ENCODE results near the gene CDH6.

CDH6 gene

DNA sequence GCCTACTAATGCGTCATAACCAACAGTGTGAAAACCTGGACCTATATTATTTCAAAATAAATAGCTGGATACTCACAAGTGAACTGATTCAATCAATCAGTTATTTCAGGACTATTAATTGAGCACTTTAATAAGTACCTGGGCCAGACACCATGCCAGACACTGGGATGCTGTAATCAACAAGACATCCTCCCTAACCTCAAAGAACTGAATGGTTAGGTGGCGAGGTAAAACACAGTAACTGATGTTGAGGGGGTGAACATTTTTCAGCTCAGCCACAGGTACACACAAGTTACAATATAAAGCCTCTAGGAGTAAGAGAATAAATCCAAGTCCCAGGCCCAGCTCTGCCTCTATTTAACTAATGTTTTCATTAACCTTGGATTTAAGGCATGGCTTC is 24.0 kb downstream of the CDH6 start:
- H3K4me1 Mint-ChIP-seq (ENCODE audit: low read depth) = no peaks in the 10 kb centered on the region
- no peak overlapping the region for H3K4me3 Mint-ChIP-seq
- no peaks in the 10 kb centered on the region for H3K36me3 Mint-ChIP-seq
- no peaks in the 10 kb centered on the region for H3K9me3 Mint-ChIP-seq (ENCODE audit: low read depth)
- no peaks in the 10 kb centered on the region for H3K27me3 Mint-ChIP-seq
- H3K27ac Mint-ChIP-seq = no peak overlapping the region

- H3K36me3 Mint-ChIP-seq = no peaks in the 10 kb centered on the region
- no peaks in the 10 kb centered on the region for H3K4me1 Mint-ChIP-seq (ENCODE audit: low read depth)
- no peaks in the 10 kb centered on the region for H3K27me3 Mint-ChIP-seq
- no peaks in the 10 kb centered on the region for H3K9me3 Mint-ChIP-seq (ENCODE audit: low read depth)
- H3K4me3 Mint-ChIP-seq = no peak overlapping the region
- no peak overlapping the region for H3K27ac Mint-ChIP-seq
These were observed 25.5 kb downstream of the CDH6 start for GRCh38 chr5:31218978-31219377.

DNA sequence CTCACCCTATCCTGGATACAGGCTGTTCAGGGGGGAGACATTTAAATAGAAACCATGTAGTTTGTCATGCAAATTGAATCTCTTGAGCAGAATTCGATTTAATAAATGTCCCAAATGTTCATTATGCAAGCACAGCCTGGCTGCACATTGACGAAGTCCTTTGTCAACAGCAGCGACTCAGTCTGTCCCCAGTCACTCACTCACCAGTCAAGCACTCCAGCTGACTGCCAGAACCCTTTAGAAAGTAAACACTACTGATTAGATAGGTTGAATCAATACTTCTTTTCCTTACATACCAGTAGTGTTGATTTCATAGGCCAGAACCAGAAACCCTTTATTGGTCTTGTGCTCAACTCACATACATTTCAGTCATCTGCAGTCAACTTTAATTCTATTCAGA is 27.5 kb downstream of the CDH6 start:
- Mint-ChIP-seq H3K4me1 (ENCODE audit: low read depth) (no peaks in the 10 kb centered on the region), H3K36me3 (no peaks in the 10 kb centered on the region), H3K27ac (no peak overlapping the region), H3K27me3 (no peaks in the 10 kb centered on the region), H3K9me3 (ENCODE audit: low read depth) (no peaks in the 10 kb centered on the region), H3K4me3 (no peak overlapping the region)

- no peak overlapping the region for H3K4me3 Mint-ChIP-seq
- no peak overlapping the region for H3K27ac Mint-ChIP-seq
- no peaks in the 10 kb centered on the region for H3K9me3 Mint-ChIP-seq (ENCODE audit: low read depth)
- H3K4me1 Mint-ChIP-seq (ENCODE audit: low read depth) = no peaks in the 10 kb centered on the region
- H3K36me3 Mint-ChIP-seq = no peaks in the 10 kb centered on the region
- H3K27me3 Mint-ChIP-seq = no peaks in the 10 kb centered on the region
These were observed 31.6 kb downstream of the CDH6 start for GRCh38 chr5:31225118-31225517.

- H3K4me3 Mint-ChIP-seq = no peak overlapping the region
- H3K27me3 Mint-ChIP-seq = no peaks in the 10 kb centered on the region
- H3K4me1 Mint-ChIP-seq (ENCODE audit: low read depth) = no peaks in the 10 kb centered on the region
- no peaks in the 10 kb centered on the region for H3K36me3 Mint-ChIP-seq
- H3K9me3 Mint-ChIP-seq (ENCODE audit: low read depth) = no peaks in the 10 kb centered on the region
- no peak overlapping the region for H3K27ac Mint-ChIP-seq
These were observed 32.1 kb downstream of the CDH6 start for GRCh38 chr5:31225613-31226012.

GRCh38 chr5:31226651-31227050 is 33.2 kb downstream of the CDH6 start:
- H3K4me3 Mint-ChIP-seq = no peak overlapping the region
- H3K27me3 Mint-ChIP-seq = no peaks in the 10 kb centered on the region
- H3K4me1 Mint-ChIP-seq (ENCODE audit: low read depth) = no peaks in the 10 kb centered on the region
- no peaks in the 10 kb centered on the region for H3K36me3 Mint-ChIP-seq
- no peaks in the 10 kb centered on the region for H3K9me3 Mint-ChIP-seq (ENCODE audit: low read depth)
- H3K27ac Mint-ChIP-seq = no peak overlapping the region

DNA sequence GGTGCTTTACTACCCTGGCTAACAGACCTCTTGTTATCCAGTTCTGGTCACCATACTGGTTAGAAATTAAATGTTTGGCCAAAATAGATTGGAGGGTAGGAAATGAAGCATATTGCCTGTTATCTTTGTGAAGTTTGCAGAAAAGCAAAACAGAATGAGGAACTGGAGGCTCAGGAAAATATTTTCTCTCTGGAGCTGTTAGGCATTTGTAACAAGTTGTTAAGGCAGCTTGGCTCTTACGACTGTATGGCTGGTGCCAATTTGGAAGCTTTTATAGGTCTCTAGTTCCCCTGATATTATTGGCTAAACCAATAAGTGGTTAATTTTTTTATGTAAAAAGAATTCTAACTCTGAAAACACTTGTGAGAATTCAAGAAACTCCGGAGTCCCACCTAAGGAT is 35.8 kb downstream of the CDH6 start:
- no peaks in the 10 kb centered on the region for H3K9me3 Mint-ChIP-seq (ENCODE audit: low read depth)
- peaks cover 1% of the 10 kb centered on the region for H3K27me3 Mint-ChIP-seq
- no peak overlapping the region for H3K27ac Mint-ChIP-seq
- H3K4me3 Mint-ChIP-seq = no peak overlapping the region
- H3K36me3 Mint-ChIP-seq = no peaks in the 10 kb centered on the region
- no peaks in the 10 kb centered on the region for H3K4me1 Mint-ChIP-seq (ENCODE audit: low read depth)

GRCh38 chr5:31231177-31231838 is 37.8 kb downstream of the CDH6 start:
- no peak overlapping the region for H3K27ac Mint-ChIP-seq
- H3K9me3 Mint-ChIP-seq (ENCODE audit: low read depth) = no peaks in the 10 kb centered on the region
- no peak overlapping the region for H3K4me3 Mint-ChIP-seq
- peaks cover 1% of the 10 kb centered on the region for H3K27me3 Mint-ChIP-seq
- H3K4me1 Mint-ChIP-seq (ENCODE audit: low read depth) = no peaks in the 10 kb centered on the region
- no peaks in the 10 kb centered on the region for H3K36me3 Mint-ChIP-seq

DNA sequence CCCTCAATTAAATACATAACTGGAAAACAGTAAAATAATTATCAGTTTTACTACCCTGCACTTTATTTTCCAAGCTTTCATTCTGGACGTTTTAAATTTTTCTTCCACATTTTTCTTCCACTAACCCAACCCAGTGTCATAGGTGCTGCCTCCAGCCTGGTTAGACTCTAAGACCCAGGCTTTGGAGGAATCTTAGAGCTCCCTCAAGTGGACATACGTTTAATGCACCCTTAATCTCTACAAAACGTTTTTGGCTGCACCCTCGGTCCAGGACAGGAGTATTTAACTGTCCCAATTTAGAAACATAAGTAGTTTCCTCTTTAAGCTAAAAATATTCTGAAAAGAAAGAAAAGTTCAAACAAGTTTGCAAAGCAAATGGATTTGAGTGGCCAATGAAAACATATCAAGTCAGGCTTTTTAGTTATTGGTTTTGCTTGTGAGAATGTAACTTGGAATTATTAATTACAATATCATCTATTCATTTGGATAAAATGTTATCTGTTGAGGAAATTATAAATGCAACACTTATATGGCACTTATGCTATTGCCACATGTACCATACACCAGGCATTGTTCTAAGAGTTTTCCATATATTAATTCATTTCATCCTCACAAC is 38.9 kb downstream of the CDH6 start:
- H3K4me1 Mint-ChIP-seq (ENCODE audit: low read depth) = no peaks in the 10 kb centered on the region
- no peaks in the 10 kb centered on the region for H3K9me3 Mint-ChIP-seq (ENCODE audit: low read depth)
- H3K27ac Mint-ChIP-seq = no peak overlapping the region
- H3K27me3 Mint-ChIP-seq = peaks cover 1% of the 10 kb centered on the region
- H3K4me3 Mint-ChIP-seq = no peak overlapping the region
- no peaks in the 10 kb centered on the region for H3K36me3 Mint-ChIP-seq

GRCh38 chr5:31235381-31235780 is 41.9 kb downstream of the CDH6 start:
- no peak overlapping the region for H3K4me3 Mint-ChIP-seq
- H3K9me3 Mint-ChIP-seq (ENCODE audit: low read depth) = no peaks in the 10 kb centered on the region
- H3K27ac Mint-ChIP-seq = no peak overlapping the region
- H3K27me3 Mint-ChIP-seq = peaks cover 1% of the 10 kb centered on the region
- no peaks in the 10 kb centered on the region for H3K4me1 Mint-ChIP-seq (ENCODE audit: low read depth)
- H3K36me3 Mint-ChIP-seq = no peaks in the 10 kb centered on the region

GRCh38 chr5:31236339-31236738 is 42.9 kb downstream of the CDH6 start:
- H3K4me3 Mint-ChIP-seq = no peak overlapping the region
- H3K9me3 Mint-ChIP-seq (ENCODE audit: low read depth) = no peaks in the 10 kb centered on the region

GRCh38 chr5:31237174-31237573 is 43.7 kb downstream of the CDH6 start:
- Mint-ChIP-seq H3K27me3 (no peaks in the 10 kb centered on the region), H3K4me3 (no peak overlapping the region), H3K36me3 (no peaks in the 10 kb centered on the region), H3K27ac (no peak overlapping the region), H3K4me1 (ENCODE audit: low read depth) (no peaks in the 10 kb centered on the region), H3K9me3 (ENCODE audit: low read depth) (no peaks in the 10 kb centered on the region)

More at GRCh38 chr5:31236339-31236738, 42.9 kb downstream of the CDH6 start:
- no peak overlapping the region for H3K27ac Mint-ChIP-seq
- H3K36me3 Mint-ChIP-seq = no peaks in the 10 kb centered on the region
- H3K4me1 Mint-ChIP-seq (ENCODE audit: low read depth) = no peaks in the 10 kb centered on the region
- H3K27me3 Mint-ChIP-seq = peaks cover 1% of the 10 kb centered on the region

DNA sequence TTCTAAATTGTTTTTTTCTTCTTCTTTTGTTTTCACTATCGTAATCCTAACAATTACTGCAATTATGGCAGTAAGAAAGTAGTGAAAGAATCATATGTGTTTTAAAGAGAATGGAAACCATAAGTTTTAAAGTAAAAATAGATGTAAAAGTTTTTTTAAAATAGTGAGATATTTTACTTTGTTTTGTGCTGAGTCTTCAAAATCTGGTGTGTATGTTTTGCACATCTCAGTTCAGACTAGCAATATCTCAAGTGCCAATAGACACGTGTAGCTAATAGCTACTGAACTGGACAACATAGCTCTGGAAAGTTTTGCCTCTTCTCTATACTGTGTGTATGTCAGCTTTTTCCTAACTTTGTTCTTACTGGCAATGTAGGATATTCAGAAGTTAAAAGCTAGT is 45.0 kb downstream of the CDH6 start:
- no peak overlapping the region for H3K4me3 Mint-ChIP-seq
- no peak overlapping the region for H3K27ac Mint-ChIP-seq
- H3K9me3 Mint-ChIP-seq (ENCODE audit: low read depth) = no peaks in the 10 kb centered on the region

GRCh38 chr5:31244921-31245320 is 51.4 kb downstream of the CDH6 start:
- no peak overlapping the region for H3K4me3 Mint-ChIP-seq

More for the DNA sequence above, 45.0 kb downstream of the CDH6 start:
- Mint-ChIP-seq H3K36me3 (no peaks in the 10 kb centered on the region), H3K27me3 (peaks cover 1% of the 10 kb centered on the region), H3K4me1 (ENCODE audit: low read depth) (no peaks in the 10 kb centered on the region)

GRCh38 chr5:31247381-31247780 is 53.9 kb downstream of the CDH6 start:
- Mint-ChIP-seq H3K9me3 (ENCODE audit: low read depth) (no peaks in the 10 kb centered on the region), H3K4me3 (no peak overlapping the region), H3K27me3 (peaks cover 2% of the 10 kb centered on the region), H3K27ac (no peak overlapping the region), H3K4me1 (ENCODE audit: low read depth) (no peaks in the 10 kb centered on the region), H3K36me3 (no peaks in the 10 kb centered on the region)

More at GRCh38 chr5:31244921-31245320, 51.4 kb downstream of the CDH6 start:
- Mint-ChIP-seq H3K27ac (no peak overlapping the region), H3K36me3 (no peaks in the 10 kb centered on the region), H3K4me1 (ENCODE audit: low read depth) (no peaks in the 10 kb centered on the region), H3K9me3 (ENCODE audit: low read depth) (no peaks in the 10 kb centered on the region), H3K27me3 (peaks cover 3% of the 10 kb centered on the region)

- Mint-ChIP-seq H3K4me3 (no peak overlapping the region), H3K27me3 (peaks cover 1% of the 10 kb centered on the region), H3K9me3 (ENCODE audit: low read depth) (peaks cover 5% of the 10 kb centered on the region), H3K4me1 (ENCODE audit: low read depth) (no peaks in the 10 kb centered on the region), H3K36me3 (no peaks in the 10 kb centered on the region), H3K27ac (no peak overlapping the region)
These were observed 56.7 kb downstream of the CDH6 start for GRCh38 chr5:31250201-31250600.

Measured in activated naive CD8-positive, alpha-beta T cell (primary cell).